ENCODE measurements around the gene MEGF8.
"Not testable (repeated sequence)": the region's sequence is repeated elsewhere in the genome, so short reads cannot be mapped to it uniquely, and the experiment has no call there.

The MEGF8 gene

DNA sequence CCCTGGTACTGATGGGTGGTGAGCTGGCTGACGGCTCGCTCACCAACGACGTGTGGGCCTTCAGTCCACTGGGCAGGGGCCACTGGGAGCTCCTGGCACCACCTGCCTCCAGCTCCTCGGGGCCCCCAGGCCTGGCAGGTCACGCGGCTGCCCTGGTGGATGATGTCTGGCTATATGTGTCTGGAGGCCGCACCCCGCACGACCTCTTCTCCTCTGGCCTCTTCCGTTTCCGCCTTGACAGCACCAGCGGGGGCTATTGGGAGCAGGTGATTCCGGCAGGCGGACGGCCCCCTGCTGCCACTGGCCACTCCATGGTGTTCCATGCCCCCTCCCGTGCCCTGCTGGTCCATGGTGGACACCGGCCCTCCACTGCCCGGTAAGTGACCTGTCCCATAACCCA lies 10.5 kb downstream of the MEGF8 start:
- no peak overlapping the region for H3K4me3 ChIP-seq (ENCODE audit: low read length)
- TF ChIP-seq, protein P1, sequence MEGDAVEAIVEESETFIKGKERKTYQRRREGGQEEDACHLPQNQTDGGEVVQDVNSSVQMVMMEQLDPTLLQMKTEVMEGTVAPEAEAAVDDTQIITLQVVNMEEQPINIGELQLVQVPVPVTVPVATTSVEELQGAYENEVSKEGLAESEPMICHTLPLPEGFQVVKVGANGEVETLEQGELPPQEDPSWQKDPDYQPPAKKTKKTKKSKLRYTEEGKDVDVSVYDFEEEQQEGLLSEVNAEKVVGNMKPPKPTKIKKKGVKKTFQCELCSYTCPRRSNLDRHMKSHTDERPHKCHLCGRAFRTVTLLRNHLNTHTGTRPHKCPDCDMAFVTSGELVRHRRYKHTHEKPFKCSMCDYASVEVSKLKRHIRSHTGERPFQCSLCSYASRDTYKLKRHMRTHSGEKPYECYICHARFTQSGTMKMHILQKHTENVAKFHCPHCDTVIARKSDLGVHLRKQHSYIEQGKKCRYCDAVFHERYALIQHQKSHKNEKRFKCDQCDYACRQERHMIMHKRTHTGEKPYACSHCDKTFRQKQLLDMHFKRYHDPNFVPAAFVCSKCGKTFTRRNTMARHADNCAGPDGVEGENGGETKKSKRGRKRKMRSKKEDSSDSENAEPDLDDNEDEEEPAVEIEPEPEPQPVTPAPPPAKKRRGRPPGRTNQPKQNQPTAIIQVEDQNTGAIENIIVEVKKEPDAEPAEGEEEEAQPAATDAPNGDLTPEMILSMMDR (conservative IDR thresholded peaks at IDR 0.05; ENCODE audit: low read length) = no peak
- DNase-seq (ENCODE audit: low read depth) = no peak

DNA sequence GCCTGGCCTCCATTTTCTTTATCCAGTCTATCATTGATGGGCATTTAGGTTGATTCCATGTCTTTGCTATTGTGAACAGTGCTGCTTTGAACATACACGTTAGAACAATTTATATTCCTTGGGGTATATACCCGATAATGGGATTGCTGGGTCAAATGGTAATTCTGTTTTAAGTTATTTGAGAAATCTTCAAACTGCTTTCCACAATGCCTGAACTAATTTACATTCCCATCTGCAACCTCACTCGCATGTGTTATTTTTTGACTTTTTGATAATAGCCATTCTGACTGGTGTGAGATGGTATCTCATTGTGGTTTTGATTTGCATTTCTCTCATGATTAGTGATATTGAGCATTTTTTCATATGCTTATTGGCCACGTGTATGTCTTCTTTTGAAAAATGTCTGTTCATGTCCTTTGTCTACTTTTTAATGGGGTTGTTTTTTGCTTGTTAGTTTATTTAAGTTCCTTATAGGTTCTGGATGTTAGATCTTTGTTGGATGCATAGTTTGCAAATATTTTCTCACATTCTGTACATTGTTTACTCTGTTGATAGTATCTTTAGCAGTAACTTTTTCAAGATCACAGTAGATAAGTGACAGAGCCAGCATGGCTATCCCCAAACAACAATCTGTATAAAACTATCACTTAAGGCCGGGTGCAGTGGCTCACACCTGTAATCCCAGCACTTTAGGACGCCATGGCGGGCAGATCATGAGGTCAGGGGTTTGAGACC lies 13.9 kb downstream of the MEGF8 start:
- not testable (repeated sequence) for H3K4me3 ChIP-seq (ENCODE audit: low read length); DNase-seq (ENCODE audit: low read depth)

DNA sequence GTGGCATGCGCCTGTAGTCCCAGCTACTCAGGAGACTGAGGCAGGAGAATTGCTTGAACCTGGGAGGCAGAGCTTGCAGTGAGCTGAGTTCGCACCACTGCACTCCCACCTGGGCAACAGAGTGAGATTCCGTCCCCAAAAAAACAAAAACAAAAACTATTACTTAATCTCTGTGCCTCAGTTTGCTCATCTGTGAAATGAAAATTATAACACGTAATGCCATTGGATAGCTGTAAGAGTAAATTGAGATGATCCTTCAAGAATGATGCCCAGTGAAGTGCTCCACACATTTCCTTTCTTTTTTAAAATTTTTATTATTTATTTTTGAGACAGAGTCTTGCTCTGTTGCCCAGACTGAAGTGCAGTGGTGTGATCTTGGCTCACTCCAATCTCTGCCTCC lies 14.5 kb downstream of the MEGF8 start:
- not testable (repeated sequence) for H3K4me3 ChIP-seq (ENCODE audit: low read length); DNase-seq (ENCODE audit: low read depth)

DNA sequence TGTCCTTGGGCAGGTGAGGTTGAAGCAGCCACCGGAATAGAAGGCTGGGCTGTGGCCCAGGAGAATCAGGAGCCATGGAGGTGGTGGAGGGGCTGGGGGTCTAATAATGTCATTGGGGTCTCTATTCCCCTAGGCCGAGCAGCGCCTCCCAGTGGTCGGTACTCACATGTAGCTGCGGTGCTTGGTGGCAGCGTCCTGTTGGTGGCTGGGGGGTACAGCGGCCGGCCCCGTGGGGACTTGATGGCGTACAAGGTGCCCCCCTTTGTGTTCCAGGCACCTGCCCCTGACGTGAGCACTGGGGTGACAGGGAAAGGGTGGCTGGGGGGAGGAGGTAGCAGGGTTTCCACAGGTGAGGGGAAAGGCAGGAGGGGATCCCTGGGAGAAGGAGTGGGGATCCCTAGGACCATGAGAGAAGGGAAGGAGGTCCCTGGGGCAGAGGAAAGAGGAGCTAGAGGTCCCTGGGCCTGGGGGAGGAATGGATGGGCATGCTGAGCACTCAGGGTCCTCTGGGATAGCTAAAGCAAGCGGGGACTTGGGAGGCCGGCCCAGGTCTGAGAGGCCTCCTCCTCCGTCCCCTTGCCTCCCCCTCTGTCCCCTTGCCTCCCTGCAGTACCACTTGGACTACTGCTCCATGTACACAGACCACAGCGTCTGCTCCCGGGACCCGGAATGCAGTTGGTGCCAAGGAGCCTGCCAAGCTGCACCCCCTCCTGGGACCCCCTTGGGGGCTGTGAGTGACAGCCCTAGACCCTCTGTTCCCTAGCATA lies 18.1 kb downstream of the MEGF8 start:
- DNase-seq (ENCODE audit: low read depth) = no peak
- TF ChIP-seq, protein P1 (conservative IDR thresholded peaks at IDR 0.05; ENCODE audit: low read length) = no peak
- no peak overlapping the region for H3K4me3 ChIP-seq (ENCODE audit: low read length)

DNA sequence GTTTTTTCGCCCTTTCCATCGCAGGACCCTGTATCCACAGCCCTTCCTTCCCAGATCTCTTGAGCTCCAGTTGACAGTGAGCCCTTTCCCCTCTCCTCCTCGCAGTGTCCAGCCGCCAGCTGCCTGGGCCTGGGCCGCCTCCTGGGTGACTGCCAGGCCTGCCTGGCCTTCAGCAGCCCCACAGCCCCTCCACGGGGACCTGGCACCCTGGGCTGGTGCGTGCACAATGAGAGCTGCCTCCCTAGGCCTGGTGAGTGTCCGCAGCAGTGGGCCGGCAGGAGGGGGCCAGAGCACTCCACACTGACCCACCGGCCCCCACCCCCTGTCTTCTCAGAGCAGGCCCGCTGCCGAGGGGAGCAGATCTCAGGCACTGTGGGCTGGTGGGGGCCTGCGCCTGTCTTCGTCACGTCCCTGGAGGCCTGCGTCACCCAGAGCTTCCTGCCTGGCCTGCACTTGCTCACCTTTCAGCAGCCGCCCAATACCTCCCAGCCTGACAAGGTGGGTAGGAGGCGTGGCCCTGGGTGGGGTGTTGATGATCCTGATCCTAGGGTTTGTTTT lies 19.0 kb downstream of the MEGF8 start:
- TF ChIP-seq, protein P1 (conservative IDR thresholded peaks at IDR 0.05; ENCODE audit: low read length) = no peak
- DNase-seq (ENCODE audit: low read depth) = no peak
- H3K4me3 ChIP-seq (ENCODE audit: low read length) = no peak overlapping the region

DNA sequence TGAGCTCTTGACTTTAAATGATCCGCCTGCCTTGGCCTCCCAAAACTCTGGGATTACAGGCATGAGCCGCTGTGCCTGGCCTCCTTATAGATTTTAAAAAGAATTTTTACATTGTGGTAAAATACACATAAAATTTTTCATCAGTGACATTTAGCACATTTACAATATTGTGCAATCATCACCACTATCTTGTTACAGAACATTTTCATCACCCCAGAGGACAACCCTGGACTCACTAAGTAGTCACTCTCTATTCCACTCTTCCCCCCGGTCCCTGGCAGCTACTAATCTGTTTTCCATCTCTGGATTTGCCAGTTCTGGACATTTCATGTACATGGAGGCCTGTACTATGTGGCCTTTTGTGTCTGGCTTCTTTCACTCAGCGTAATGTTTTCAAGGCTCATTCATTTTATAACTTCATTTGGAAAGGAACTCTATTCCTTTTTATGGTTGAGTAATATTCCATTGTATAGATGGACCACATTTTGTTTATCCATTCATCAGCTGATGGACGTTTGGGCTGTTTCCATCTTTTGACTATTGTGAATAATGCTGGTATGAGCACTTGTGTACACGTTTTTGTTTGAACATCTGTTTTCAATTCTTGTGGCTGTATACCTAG lies 19.9 kb downstream of the MEGF8 start:
- no peak overlapping the region for H3K4me3 ChIP-seq (ENCODE audit: low read length)
- peak; percentile 70 for DNase-seq (ENCODE audit: low read depth)
- TF ChIP-seq, protein P1 (conservative IDR thresholded peaks at IDR 0.05; ENCODE audit: low read length) = no peak

DNA sequence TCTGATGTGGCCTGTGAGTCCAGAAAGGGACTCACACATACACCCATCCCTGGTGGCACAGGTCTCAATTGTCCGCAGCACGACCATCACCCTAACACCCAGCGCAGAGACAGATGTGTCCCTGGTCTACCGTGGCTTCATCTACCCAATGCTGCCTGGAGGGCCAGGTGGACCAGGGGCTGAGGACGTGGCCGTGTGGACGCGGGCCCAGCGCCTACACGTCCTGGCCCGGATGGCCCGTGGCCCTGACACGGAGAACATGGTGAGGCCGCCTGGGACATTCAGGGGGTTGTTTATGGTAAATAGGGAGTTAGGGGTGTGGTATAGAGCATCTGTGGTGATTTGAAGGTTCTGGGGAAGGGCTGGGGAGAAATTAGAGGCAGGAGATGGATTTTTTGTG lies 22.8 kb downstream of the MEGF8 start:
- TF ChIP-seq, protein P1 (conservative IDR thresholded peaks at IDR 0.05; ENCODE audit: low read length) = no peak
- H3K4me3 ChIP-seq (ENCODE audit: low read length) = no peak overlapping the region
- DNase-seq (ENCODE audit: low read depth) = no peak

Measured in AG10803 (cell line).